Measurements from ENCODE around the gene OBSCN.
"Not testable (repeated sequence)": the region's sequence is repeated elsewhere in the genome, so short reads cannot be mapped to it uniquely, and the experiment has no call there.

The OBSCN gene

GRCh38 chr1:228213917-228214808, 6.3 kb downstream of the OBSCN start:
- DNase-seq = no peak

- no peak for DNase-seq
Measured at GRCh38 chr1:228214921-228215662, 7.2 kb downstream of the OBSCN start.

GRCh38 chr1:228215663-228216116, 7.8 kb downstream of the OBSCN start:
- DNase-seq = no peak

GRCh38 chr1:228216371-228217320, 8.8 kb downstream of the OBSCN start:
- DNase-seq = no peak

GRCh38 chr1:228217551-228218344, 9.9 kb downstream of the OBSCN start:
- DNase-seq = no peak

- no peak for DNase-seq
Measured at GRCh38 chr1:228218513-228219244, 10.8 kb downstream of the OBSCN start.

- DNase-seq = no peak
Measured at GRCh38 chr1:228219245-228219961, 11.6 kb downstream of the OBSCN start.

- no peak for DNase-seq
Measured at GRCh38 chr1:228219962-228220780, 12.3 kb downstream of the OBSCN start.

- not testable (repeated sequence) for DNase-seq
Measured at GRCh38 chr1:228221097-228221496, 13.3 kb downstream of the OBSCN start.

- no peak for DNase-seq
Measured at GRCh38 chr1:228222548-228222947, 14.7 kb downstream of the OBSCN start.

GRCh38 chr1:228224198-228225164, 16.6 kb downstream of the OBSCN start:
- no peak for DNase-seq

GRCh38 chr1:228225165-228225710, 17.4 kb downstream of the OBSCN start:
- no peak for DNase-seq

GRCh38 chr1:228225740-228226139, 17.9 kb downstream of the OBSCN start:
- no peak for DNase-seq

- DNase-seq = no peak
Measured at GRCh38 chr1:228226141-228226874, 18.5 kb downstream of the OBSCN start.

- no peak for DNase-seq
Measured at GRCh38 chr1:228226956-228227791, 19.3 kb downstream of the OBSCN start.

GRCh38 chr1:228228147-228228546, 20.3 kb downstream of the OBSCN start:
- DNase-seq = not testable (repeated sequence)
